Activated T-cell treated with anti-CD3 and anti-CD28 coated beads, Interleukin-2, amount 50 U/mL, for 4 hours (primary cell): Measurements from ENCODE around the gene STPG1. TPM values are rescaled to one million over a fixed set of nuclear protein-coding genes. Genes with fewer than 3 reads are reported as not detected.
A peak's percentile ranks its signal among the peaks of the same experiment; 100 is the strongest.

ENCODE experiments used
- ATAC-seq, 2 donors: fragments of 200-7000 bp; cut with Tn5 transposase; one replicate each; pipeline ENCODE4 v1.10.0; 2021
- DNase-seq: peaks from one replicate; pipeline ENCODE4 v3.0.0-alpha.2; 2020
- H3K27me3 Mint-ChIP-seq: one replicate; pipeline ENCODE4 v1.8.0; 2021; ENCODE audit warnings: low read depth, mixed read lengths
- H3K36me3 Mint-ChIP-seq: one replicate; pipeline ENCODE4 v1.8.0; 2022; ENCODE audit warnings: mixed read lengths; ENCODE audit not compliant: insufficient read depth
- H3K4me1 Mint-ChIP-seq: one replicate; pipeline ENCODE4 v1.8.0; 2021; ENCODE audit warnings: low read depth, mixed read lengths
- H3K4me3 Mint-ChIP-seq: one replicate; pipeline ENCODE4 v1.8.0; 2021; ENCODE audit warnings: mild to moderate bottlenecking, moderate library complexity, mixed read lengths
- H3K9me3 Mint-ChIP-seq: one replicate; pipeline ENCODE4 v1.8.0; 2021; ENCODE audit warnings: mixed read lengths
- total RNA-seq, 3 donors: library from RNA; stranded (reverse); gene quantifications; one replicate each; pipeline ENCODE4 v1.2.1, GENCODE V29; 2021

STPG1 gene
- total RNA-seq, 3 donors from 2014 or later = 3.2 to 4.2 (median 3.9) TPM

DNA sequence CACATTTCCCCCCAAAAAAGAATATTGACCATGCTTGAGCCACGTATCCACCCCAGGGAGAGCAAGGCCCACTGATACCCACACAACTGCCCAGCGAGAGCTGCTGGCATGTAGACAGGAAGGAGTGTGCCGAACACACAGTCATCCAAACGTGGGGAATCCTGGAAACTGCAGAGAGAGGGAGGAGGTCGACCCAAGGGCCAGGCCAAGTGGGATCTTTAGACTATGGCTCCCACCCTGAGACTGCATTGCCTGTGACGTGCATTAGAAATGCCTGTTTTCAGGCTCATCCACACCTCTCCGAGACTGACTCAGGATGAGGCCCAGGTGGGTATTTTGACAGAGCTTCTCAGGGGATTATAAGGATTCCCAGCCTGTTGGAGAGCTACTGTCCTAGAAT, 27.9 kb upstream of the STPG1 start:
- peaks cover 5% of the 10 kb centered on the region for H3K4me1 Mint-ChIP-seq
- no peaks in the 10 kb centered on the region for H3K9me3 Mint-ChIP-seq
- no peak for DNase-seq
- H3K27me3 Mint-ChIP-seq = no peaks in the 10 kb centered on the region
- ATAC-seq = no peak
- no peak overlapping the region for H3K4me3 Mint-ChIP-seq
- H3K36me3 Mint-ChIP-seq = peaks cover 32% of the 10 kb centered on the region

DNA sequence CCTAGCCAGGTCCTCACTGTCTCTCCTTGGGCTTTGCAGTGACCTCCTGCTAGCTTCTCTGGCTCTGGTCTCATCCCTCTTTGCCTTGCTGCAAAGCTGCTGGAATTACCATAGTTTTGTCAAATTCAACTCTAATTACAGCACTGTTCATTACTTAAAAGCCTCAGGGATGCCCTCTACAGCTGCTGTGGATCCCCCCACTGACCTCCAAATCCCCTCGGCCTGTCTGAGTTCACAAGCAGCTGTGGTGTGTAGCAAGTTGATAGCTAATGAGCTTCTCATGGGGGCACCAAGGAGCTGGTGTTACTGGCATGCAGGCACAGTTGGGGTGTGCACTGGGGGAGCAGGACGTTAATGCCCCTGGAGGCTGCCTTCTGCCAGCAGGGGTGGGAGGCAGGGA, 26.9 kb upstream of the STPG1 start:
- Mint-ChIP-seq H3K4me3 (no peak overlapping the region), H3K27me3 (no peaks in the 10 kb centered on the region), H3K36me3 (peaks cover 22% of the 10 kb centered on the region), H3K4me1 (peaks cover 5% of the 10 kb centered on the region), H3K9me3 (no peaks in the 10 kb centered on the region)
- no peak for DNase-seq
- no peak for ATAC-seq

DNA sequence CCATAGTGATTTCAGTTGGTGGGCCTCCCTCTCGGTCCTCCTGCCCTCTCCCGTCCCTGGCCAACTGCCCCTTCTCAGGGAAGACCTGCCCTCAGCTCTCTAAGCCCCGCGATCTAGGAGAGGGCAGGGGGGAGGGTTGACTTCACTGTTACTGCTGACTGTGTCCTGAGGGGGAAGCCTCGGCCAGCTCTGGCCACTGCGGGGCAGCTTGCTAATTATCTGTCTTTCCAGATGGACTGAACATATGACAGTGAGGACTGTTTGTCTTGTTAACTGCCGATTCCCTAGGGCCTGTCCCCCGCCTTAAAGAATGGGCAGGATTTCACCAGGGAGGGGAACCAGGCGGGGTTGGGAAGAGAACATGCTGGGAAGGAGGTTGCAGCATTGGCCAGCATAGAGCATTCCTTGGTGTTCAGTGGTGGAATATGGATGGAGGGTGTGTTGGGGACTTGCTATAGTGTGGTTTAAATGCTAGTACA, 24.9 kb upstream of the STPG1 start:
- ATAC-seq = no peak
- no peaks in the 10 kb centered on the region for H3K27me3 Mint-ChIP-seq
- peaks cover 16% of the 10 kb centered on the region for H3K4me1 Mint-ChIP-seq
- no peak overlapping the region for H3K4me3 Mint-ChIP-seq
- no peaks in the 10 kb centered on the region for H3K9me3 Mint-ChIP-seq
- no peak for DNase-seq
- H3K36me3 Mint-ChIP-seq = peaks cover 25% of the 10 kb centered on the region

DNA sequence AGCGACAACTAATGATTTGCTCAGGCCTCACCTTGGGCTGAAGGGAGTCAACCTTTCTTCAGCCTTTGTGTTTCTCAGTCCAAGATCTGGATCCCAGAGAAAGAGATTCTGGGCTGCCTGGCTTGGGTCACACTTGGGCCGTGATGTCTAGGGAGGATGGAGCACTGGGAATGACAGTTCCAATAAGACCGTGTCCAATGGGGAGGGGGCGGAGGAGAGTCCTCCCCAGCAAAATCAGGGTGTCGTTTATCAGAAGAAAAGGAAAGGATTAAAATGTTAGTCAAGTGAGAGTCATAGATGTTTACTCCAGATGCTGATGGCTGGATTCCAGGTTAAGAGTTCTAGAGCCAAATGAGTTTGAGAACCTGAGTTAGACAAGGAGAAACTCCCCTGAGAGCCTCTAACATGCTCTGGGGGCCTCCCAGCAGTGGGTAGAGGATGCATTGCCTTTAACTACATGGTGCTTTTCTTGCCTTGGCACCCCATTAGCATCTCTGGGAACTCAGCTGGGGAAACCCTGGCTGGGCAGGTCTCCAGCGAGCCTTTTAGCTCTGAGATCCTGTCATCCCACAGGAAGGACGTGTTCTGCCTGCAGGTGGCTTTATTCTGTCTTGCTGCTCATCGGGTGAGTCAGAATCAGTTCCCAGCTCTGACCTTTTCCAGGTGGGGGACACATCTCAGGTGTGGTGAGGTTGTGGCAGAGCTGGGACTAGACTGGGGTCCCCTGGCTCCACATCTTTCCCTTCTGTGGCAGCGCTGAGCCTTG, 24.2 kb upstream of the STPG1 start:
- Mint-ChIP-seq H3K36me3 (peaks cover 31% of the 10 kb centered on the region), H3K4me3 (no peak overlapping the region), H3K9me3 (no peaks in the 10 kb centered on the region), H3K4me1 (peaks cover 18% of the 10 kb centered on the region), H3K27me3 (no peaks in the 10 kb centered on the region)
- ATAC-seq = no peak
- DNase-seq = no peak

DNA sequence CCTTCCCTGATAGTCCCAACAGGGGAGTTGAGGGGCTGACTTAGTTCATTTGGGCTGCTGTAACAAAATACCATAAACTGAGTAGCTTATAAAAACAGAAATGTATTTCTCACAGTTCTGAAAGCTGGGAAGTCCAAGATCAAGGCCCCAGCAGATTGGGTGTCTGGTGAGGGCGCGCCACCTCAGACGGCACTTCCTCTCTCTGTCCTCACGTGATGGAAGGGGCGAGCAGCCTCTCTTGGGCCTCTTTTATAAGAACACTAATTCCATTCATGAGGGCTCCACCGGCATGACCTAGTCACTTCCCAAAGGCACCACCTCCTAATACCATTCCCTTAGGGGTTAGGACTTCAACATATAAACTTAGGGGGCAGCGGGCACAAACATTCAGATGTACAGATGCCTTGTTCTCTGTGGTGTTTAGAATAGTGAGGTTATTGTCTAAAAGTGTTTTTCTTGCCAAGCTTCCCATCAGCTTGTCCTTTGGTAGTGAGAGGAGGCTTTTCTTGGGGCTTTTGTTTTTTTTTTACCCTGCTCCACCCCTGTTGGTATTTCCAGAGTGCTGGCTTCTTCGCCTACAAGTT, 22.3 kb upstream of the STPG1 start:
- ATAC-seq = no peak
- peaks cover 18% of the 10 kb centered on the region for H3K4me1 Mint-ChIP-seq

DNA sequence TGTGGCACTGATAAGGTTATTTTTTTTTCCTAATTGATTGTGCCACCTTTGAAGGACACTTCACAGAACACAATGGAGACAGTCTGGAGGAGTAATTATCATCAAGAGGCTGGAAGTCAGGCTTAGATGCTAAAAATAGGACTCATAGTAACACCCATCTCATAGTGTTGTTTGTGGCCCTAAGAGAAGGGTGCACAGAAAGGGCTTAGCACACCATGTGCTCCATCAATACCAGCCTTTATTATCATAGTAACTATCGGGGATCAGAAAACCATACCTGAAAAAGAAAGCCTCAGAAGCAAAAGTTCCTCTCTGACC, 13.9 kb upstream of the STPG1 start:
- Mint-ChIP-seq H3K27me3 (no peaks in the 10 kb centered on the region), H3K36me3 (peaks cover 44% of the 10 kb centered on the region), H3K4me1 (peaks cover 35% of the 10 kb centered on the region), H3K4me3 (no peak overlapping the region), H3K9me3 (no peaks in the 10 kb centered on the region)
- no peak for ATAC-seq
- no peak for DNase-seq

More for the DNA sequence above, 22.3 kb upstream of the STPG1 start:
- H3K4me3 Mint-ChIP-seq = no peak overlapping the region
- H3K9me3 Mint-ChIP-seq = no peaks in the 10 kb centered on the region
- H3K36me3 Mint-ChIP-seq = peaks cover 26% of the 10 kb centered on the region
- H3K27me3 Mint-ChIP-seq = no peaks in the 10 kb centered on the region
- no peak for DNase-seq

DNA sequence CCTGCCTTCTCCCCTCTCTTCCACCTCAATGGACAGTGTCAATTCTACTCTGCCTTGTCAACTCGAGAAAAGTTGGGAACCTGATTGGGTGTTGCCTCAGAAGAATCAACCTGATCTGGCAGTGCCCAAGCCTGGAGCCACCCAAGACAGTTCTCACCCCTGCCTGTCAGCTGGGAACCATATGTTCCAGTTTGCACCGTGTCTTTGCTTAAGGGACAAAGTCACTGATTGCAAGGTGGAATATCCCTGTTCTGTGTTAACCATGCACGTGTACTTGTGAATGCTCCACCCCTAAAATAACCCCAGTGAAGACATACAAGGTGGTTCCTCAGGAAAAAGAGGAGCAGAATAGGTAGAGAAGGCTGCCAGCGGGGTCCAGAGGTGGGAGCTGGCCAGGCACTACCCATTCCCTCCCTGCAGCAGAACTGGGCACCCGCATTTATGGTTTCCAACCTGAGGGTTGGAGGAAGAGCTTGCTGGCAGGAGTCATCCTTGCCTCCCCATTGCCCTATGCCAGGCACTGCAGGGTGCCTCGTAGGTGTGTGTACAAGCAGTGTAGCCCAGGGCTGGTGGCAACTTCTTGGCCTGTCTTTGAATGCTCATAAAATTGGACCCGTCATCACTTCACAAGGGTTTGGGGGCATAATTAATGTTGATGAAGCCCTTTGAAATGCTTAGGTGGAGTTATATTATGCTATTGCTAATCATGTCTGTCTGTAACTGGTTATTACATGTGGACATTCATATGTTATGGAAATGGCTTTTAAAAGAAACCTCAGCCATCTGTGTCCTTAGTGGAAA, 13.4 kb upstream of the STPG1 start:
- Mint-ChIP-seq H3K4me3 (no peak overlapping the region), H3K9me3 (no peaks in the 10 kb centered on the region), H3K36me3 (peaks cover 48% of the 10 kb centered on the region), H3K27me3 (no peaks in the 10 kb centered on the region), H3K4me1 (peaks cover 39% of the 10 kb centered on the region)
- ATAC-seq = no peak
- DNase-seq = no peak

DNA sequence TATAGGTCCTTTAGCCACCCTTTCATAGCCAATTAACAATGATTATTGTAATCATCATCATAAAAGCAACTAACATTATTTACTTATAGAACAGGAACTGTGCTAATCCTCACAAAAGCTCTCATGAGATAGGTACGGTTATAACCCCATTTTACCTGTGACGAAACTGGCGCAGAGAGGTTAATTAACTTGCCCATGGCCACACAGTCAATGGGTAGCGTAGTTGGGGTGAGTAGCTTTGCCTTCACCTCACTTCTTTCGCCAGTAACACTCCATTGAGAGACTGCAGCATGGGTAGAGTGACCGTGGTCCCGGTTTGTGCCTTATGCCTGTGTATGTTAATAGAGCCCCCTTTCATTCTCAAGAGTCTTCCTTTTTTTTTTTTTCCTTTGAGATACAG, 12.3 kb upstream of the STPG1 start:
- H3K36me3 Mint-ChIP-seq = peaks cover 50% of the 10 kb centered on the region
- DNase-seq (no peak), ATAC-seq (no peak)
- H3K9me3 Mint-ChIP-seq = no peaks in the 10 kb centered on the region
- H3K27me3 Mint-ChIP-seq = no peaks in the 10 kb centered on the region
- H3K4me3 Mint-ChIP-seq = no peak overlapping the region
- peaks cover 47% of the 10 kb centered on the region for H3K4me1 Mint-ChIP-seq

DNA sequence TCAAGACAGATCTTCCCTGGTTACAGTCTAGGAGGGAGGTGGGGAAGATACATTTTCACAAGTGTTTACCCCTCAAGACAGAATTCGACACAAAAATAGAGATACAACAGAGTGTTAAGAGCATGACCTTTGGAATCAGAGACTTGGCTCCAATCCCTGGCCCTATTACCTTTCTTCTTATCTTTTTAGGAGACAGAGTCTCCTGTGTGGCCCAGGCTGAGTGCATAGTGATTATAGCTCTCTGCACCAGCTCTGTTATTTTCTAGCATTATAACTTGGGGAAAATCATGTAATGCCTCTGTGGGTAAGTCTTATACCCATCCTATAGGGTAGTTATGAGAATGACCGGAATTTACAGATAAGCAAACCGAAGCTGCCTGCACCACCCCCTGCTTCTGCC, 11.9 kb upstream of the STPG1 start:
- H3K27me3 Mint-ChIP-seq = no peaks in the 10 kb centered on the region
- H3K4me3 Mint-ChIP-seq = no peak overlapping the region
- no peak for ATAC-seq
- H3K36me3 Mint-ChIP-seq = peaks cover 51% of the 10 kb centered on the region
- no peak for DNase-seq
- H3K9me3 Mint-ChIP-seq = no peaks in the 10 kb centered on the region
- H3K4me1 Mint-ChIP-seq = peaks cover 50% of the 10 kb centered on the region

DNA sequence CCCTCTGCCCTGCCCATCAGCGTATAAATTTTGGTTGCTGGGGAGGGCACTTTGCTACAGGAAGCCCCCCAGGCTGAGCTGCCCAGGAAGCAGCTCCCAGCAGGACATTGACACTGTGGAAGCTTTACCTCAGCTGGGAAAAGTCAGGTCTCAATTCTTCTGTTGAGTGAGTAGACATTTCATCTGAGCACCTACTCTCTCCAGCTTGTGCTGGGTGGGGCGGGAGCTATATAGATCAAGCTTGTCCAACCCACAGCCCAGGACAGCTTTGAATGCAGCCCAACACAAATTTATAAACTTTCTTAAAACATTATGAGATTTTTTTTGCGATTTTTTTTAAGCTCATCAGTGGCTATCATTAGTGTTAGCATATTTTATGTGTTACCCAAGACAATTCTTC, 11.4 kb upstream of the STPG1 start:
- no peak for ATAC-seq
- Mint-ChIP-seq H3K4me1 (peaks cover 52% of the 10 kb centered on the region), H3K36me3 (peaks cover 53% of the 10 kb centered on the region), H3K27me3 (no peaks in the 10 kb centered on the region), H3K9me3 (no peaks in the 10 kb centered on the region), H3K4me3 (no peak overlapping the region)
- DNase-seq = no peak

- no peak for DNase-seq
- peak; percentile 37 to 41 for ATAC-seq
- Mint-ChIP-seq H3K36me3 (peaks cover 59% of the 10 kb centered on the region), H3K4me3 (no peak overlapping the region), H3K9me3 (no peaks in the 10 kb centered on the region), H3K4me1 (peaks cover 59% of the 10 kb centered on the region), H3K27me3 (no peaks in the 10 kb centered on the region)
Measured at GRCh38 chr1:24424207-24424606, 10.6 kb upstream of the STPG1 start.

DNA sequence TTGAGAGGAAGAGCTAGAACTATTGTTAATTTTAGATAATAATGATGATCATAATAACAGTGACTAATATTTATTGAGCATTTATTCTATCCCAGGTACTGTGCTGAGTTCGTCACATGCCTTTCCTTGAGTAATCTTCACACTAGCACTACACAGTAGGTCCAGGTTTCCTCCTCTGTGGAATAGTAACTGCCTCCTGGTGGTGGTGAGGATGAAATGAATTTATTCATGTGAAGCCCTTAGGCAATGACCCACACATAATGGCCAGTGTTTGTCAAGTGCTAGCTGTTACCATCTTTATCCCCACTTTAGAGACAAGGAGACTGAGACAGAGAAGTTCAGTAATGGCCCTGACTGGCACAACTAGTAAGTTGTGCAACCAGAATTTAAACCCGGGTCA, 7.9 kb upstream of the STPG1 start:
- Mint-ChIP-seq H3K9me3 (no peaks in the 10 kb centered on the region), H3K27me3 (no peaks in the 10 kb centered on the region), H3K4me3 (no peak overlapping the region), H3K36me3 (peaks cover 56% of the 10 kb centered on the region), H3K4me1 (peaks cover 64% of the 10 kb centered on the region)
- ATAC-seq = no peak
- DNase-seq = no peak

- Mint-ChIP-seq H3K4me1 (peaks cover 70% of the 10 kb centered on the region), H3K36me3 (peaks cover 47% of the 10 kb centered on the region), H3K9me3 (no peaks in the 10 kb centered on the region), H3K4me3 (no peak overlapping the region), H3K27me3 (no peaks in the 10 kb centered on the region)
- ATAC-seq (no peak), DNase-seq (no peak)
Measured at GRCh38 chr1:24420547-24420946, 7.0 kb upstream of the STPG1 start.

DNA sequence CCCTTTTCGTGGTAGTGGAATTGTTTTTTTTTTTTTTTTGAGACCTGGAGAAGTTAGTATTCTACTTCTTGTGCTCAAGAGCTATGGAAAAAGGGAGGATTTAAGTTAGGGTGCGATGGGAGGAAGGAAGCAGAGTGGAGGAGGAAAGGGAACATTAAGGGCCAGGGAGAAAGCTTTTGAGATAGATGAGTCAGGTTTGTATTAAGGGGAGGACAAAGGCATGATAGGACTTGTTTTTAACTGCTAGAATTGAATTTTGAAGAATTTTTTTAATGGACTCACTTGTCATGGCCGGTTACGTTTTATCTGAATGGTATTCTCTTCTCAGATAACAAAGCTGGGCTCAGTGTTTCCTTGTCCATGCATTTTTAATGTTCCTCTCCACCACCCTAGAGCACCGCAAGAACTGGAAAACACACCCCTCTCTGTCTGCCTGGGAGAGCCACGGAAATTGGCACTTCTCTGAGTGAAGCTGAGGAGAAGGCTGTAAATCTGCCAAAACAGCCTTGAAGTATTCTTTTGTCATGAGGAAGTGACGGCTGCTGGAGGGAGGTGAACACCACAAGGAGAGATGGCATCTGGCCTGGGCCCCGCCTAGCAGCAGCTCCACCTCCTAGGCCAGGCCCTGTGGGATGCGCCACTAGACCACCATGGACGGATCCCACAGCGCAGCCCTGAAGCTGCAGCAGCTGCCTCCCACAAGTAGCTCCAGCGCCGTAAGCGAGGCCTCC, 5.5 kb upstream of the STPG1 start:
- Mint-ChIP-seq H3K4me3 (no peak overlapping the region), H3K4me1 (peaks cover 72% of the 10 kb centered on the region), H3K36me3 (peaks cover 36% of the 10 kb centered on the region), H3K27me3 (no peaks in the 10 kb centered on the region), H3K9me3 (no peaks in the 10 kb centered on the region)
- ATAC-seq (no peak), DNase-seq (no peak)
